Lower lobe of right lung (tissue), 2 donors: Measurements from ENCODE around the gene SETDB2. TPM values are rescaled to one million over a fixed set of nuclear protein-coding genes. Genes with fewer than 3 reads are reported as not detected.

Experiments
- ATAC-seq, 2 donors: fragments of 200-7000 bp; cut with Tn5 transposase; one replicate each; pipeline ENCODE4 v1.9.1; 2020 to 2022; ENCODE audit warnings: mild to moderate bottlenecking in 2 of 2, moderate library complexity in 2 of 2
- DNase-seq: peaks from one replicate; pipeline ENCODE4 v3.0.0-alpha.2; 2020
- H3K27ac ChIP-seq: fragments of 200-600 bp; one replicate; pipeline ENCODE4 v1.8.0; 2022
- H3K27me3 ChIP-seq: fragments of 200-600 bp; one replicate; pipeline ENCODE4 v1.8.0; 2022; ENCODE audit warnings: low read depth
- H3K36me3 ChIP-seq: fragments of 200-600 bp; one replicate; pipeline ENCODE4 v1.8.0; 2022; ENCODE audit warnings: mild to moderate bottlenecking
- H3K4me1 ChIP-seq: fragments of 200-600 bp; one replicate; pipeline ENCODE4 v1.8.0; 2022
- H3K4me3 ChIP-seq: fragments of 200-600 bp; one replicate; pipeline ENCODE4 v1.8.0; 2022; ENCODE audit warnings: mild to moderate bottlenecking
- H3K9me3 ChIP-seq: fragments of 200-600 bp; one replicate; pipeline ENCODE4 v1.8.0; 2022
- intact Hi-C: fragments of 100-400 bp; cut with DNase I; formaldehyde crosslinking; loops from one replicate; pipeline ENCODE4 v1.11.0; 2022
- total RNA-seq: library from RNA; stranded (reverse); fragmentation: NEBNext Ultra II Directional; extraction: Animal tissue kit (Norgen Biotek cat#: 25700); gene quantifications from one replicate; pipeline ENCODE4 v1.2.1, GENCODE V29; 2021
- TF ChIP-seq, protein P1 (sequence below): fragments of 200-600 bp; IDR thresholded peaks from one replicate; pipeline ENCODE4 v1.8.0; 2022; ENCODE audit warnings: antibody characterized with exemption, mild to moderate bottlenecking
- donor health status: DM: no; HTN: yes; CAD: no; lungs with severe emphysema.

SETDB2 gene
- total RNA-seq, 1 donor from 2014 or later: 21.1 TPM

DNA sequence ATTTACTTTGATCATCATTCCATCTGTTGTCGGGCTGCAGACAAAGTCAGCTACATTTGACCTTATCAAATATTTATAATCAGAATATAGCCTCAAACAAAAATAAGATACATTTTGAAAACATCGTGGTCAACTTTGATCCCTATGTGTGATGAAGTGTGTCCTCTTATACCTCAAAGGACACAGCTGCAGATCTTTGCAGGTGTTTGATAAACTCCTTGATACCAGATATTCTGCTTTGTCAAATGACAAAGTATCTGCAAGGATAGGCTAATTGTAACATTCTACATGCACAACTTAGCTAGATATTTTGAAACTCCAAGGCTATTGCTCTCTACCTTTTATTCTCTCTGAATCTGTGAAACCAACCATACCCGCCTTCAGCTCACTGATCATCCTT is 95.7 kb downstream of the SETDB2 start:
- peaks cover 49% of the 10 kb centered on the region for H3K36me3 ChIP-seq
- H3K27ac ChIP-seq: peak overlapping the region; percentile 39
- no peak for DNase-seq
- ATAC-seq: no peak
- no peak overlapping the region for H3K4me3 ChIP-seq
- no peaks in the 10 kb centered on the region for H3K27me3 ChIP-seq
- intact Hi-C loops: no loop called here
- TF ChIP-seq, protein P1, sequence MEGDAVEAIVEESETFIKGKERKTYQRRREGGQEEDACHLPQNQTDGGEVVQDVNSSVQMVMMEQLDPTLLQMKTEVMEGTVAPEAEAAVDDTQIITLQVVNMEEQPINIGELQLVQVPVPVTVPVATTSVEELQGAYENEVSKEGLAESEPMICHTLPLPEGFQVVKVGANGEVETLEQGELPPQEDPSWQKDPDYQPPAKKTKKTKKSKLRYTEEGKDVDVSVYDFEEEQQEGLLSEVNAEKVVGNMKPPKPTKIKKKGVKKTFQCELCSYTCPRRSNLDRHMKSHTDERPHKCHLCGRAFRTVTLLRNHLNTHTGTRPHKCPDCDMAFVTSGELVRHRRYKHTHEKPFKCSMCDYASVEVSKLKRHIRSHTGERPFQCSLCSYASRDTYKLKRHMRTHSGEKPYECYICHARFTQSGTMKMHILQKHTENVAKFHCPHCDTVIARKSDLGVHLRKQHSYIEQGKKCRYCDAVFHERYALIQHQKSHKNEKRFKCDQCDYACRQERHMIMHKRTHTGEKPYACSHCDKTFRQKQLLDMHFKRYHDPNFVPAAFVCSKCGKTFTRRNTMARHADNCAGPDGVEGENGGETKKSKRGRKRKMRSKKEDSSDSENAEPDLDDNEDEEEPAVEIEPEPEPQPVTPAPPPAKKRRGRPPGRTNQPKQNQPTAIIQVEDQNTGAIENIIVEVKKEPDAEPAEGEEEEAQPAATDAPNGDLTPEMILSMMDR: no peak
- H3K9me3 ChIP-seq: no peaks in the 10 kb centered on the region
- peaks cover 8% of the 10 kb centered on the region for H3K4me1 ChIP-seq

DNA sequence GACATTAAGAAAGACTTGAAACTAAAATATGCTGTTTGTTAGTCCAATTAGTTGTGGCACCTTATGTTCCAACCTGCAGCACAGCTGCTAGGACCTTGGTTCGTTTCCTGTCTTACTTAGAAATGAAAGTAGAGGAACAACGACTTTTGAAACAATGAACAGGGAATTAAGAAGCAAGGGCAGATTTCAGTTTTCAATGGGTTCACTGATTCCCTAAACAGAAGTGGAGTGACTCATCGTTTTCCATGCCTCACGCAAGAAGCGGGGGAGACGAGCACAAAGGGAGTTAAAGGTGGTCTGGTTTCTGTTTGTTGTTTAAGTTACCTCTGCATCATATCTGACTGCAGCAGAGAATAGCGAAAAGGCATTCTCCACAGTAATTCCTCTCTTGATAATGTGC is 96.5 kb downstream of the SETDB2 start:
- no peak for ATAC-seq
- Histone ChIP-seq H3K27me3 (no peaks in the 10 kb centered on the region), H3K36me3 (peaks cover 53% of the 10 kb centered on the region), H3K4me3 (peak overlapping the region; percentile 1), H3K9me3 (no peaks in the 10 kb centered on the region), H3K4me1 (peaks cover 8% of the 10 kb centered on the region), H3K27ac (peak overlapping the region; percentile 39)
- TF ChIP-seq, protein P1: no peak
- no peak for DNase-seq
- intact Hi-C loops: no loop called here

DNA sequence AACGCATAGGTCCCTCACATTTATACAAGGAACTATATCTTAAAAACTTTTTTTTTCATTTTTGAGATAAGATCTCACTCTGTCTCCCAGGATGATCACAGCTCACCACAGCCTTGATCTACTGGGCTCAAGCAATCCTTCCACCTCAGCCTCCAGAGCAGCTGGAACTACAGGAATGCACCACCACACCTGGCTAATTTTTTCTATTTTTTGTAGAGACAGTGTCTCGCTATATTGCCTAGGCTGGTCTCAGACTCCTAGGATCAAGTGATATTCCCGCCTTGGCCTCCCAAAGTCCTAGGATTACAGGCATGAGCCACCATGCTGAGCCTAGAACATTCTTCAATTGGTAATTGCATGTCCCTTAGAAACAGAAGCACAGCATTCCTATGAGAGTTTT is 99.6 kb downstream of the SETDB2 start:
- no peaks in the 10 kb centered on the region for H3K27me3 ChIP-seq
- ATAC-seq (no peak), DNase-seq (no peak)
- TF ChIP-seq, protein P1: no peak
- peaks cover 75% of the 10 kb centered on the region for H3K36me3 ChIP-seq
- no peak overlapping the region for H3K4me3 ChIP-seq
- H3K4me1 ChIP-seq: peaks cover 8% of the 10 kb centered on the region
- H3K27ac ChIP-seq: no peak overlapping the region
- intact Hi-C loops: no loop called here
- no peaks in the 10 kb centered on the region for H3K9me3 ChIP-seq

Other genes starting within 250 kb of the SETDB2 start
- gene MLNR, start 223.9 kb upstream of the SETDB2 start, total RNA-seq: not detected
- 7.9 TPM for gene CDADC1, start 196.3 kb upstream of the SETDB2 start, total RNA-seq
- 13.4 TPM for gene CAB39L, start 210 bp upstream of the SETDB2 start, total RNA-seq
- 59.8 TPM for gene PHF11, start 51.7 kb downstream of the SETDB2 start, total RNA-seq
- gene RCBTB1, start 141.3 kb downstream of the SETDB2 start, total RNA-seq: 24.9 TPM
- 7.5 TPM for gene ARL11, start 184.2 kb downstream of the SETDB2 start, total RNA-seq
- gene EBPL, start 247.2 kb downstream of the SETDB2 start, total RNA-seq: 48.4 TPM